OCI-LY7 (cell line): ENCODE results near the gene CRB1. TPM values are rescaled to one million over a fixed set of nuclear protein-coding genes. Genes with fewer than 3 reads are reported as not detected.

Source experiments
- BruUV-seq: library from RNA; stranded (reverse); fragments of 400-500 nt; replicated peaks from 2 replicates; lab custom pipeline; 2021; lab: Mats Ljungman, UMichigan
- CTCF ChIA-PET: fragments of 300-600 bp; sonication (Branson Sonifier 250); formaldehyde crosslinking; loops from one replicate; lab custom pipeline; 2022; ENCODE audit warnings: antibody characterized with exemption; ENCODE audit not compliant: unreplicated experiment; lab: Charles Lee
- POLR2A ChIA-PET: fragments of 300-600 bp; sonication (Branson Sonifier 250); formaldehyde crosslinking; loops from one replicate; lab custom pipeline; 2022; ENCODE audit warnings: antibody characterized with exemption; lab: Charles Lee
- DNase-seq: peaks from one replicate; pipeline ENCODE4 v3.0.0-alpha.2; 2015; ENCODE audit warnings: low spot score
- H2AFZ ChIP-seq: fragments of 200-600 bp; sonication (generic), shearing (Covaris generic); 2 replicates; pipeline ENCODE4 v1.6.1; 2014; ENCODE audit warnings: mild to moderate bottlenecking, antibody characterized with exemption, low read length, moderate library complexity
- H3K27ac ChIP-seq: fragments of 200-600 bp; sonication (generic); 2 replicates; pipeline ENCODE4 v1.5.1; 2014; ENCODE audit warnings: mixed run types, low read depth, mild to moderate bottlenecking, moderate library complexity, low read length, inconsistent platforms; ENCODE audit not compliant: poor library complexity, severe bottlenecking
- H3K36me3 ChIP-seq: fragments of 200-600 bp; sonication (generic); 2 replicates; pipeline ENCODE4 v1.6.1; 2014; ENCODE audit warnings: mild to moderate bottlenecking, antibody characterized with exemption, low read length, moderate library complexity, mixed read lengths; ENCODE audit not compliant: insufficient read depth
- H3K4me1 ChIP-seq: fragments of 200-600 bp; sonication (generic); 2 replicates; pipeline ENCODE4 v1.5.1; 2014; ENCODE audit warnings: mild to moderate bottlenecking, low read length; ENCODE audit not compliant: insufficient read depth, poor library complexity, severe bottlenecking
- H3K4me2 ChIP-seq: fragments of 200-600 bp; sonication (generic); 2 replicates; pipeline ENCODE4 v1.6.1; 2014; ENCODE audit warnings: mild to moderate bottlenecking, low read length
- H3K4me3 ChIP-seq: fragments of 200-600 bp; sonication (generic); 2 replicates; pipeline ENCODE4 v1.5.1; 2014; ENCODE audit warnings: mild to moderate bottlenecking, low read depth, low read length; ENCODE audit not compliant: poor library complexity, severe bottlenecking
- H3K79me2 ChIP-seq: fragments of 200-600 bp; sonication (generic); 2 replicates; pipeline ENCODE4 v1.6.1; 2016; ENCODE audit warnings: low read depth, mild to moderate bottlenecking, low read length, moderate library complexity, mixed read lengths; ENCODE audit not compliant: insufficient read depth
- H3K9me2 ChIP-seq: fragments of 200-600 bp; sonication (generic); 2 replicates; pipeline ENCODE4 v1.6.1; 2016; ENCODE audit warnings: mild to moderate bottlenecking, low read length, mixed read lengths; ENCODE audit not compliant: insufficient read depth
- H3K9me3 ChIP-seq: fragments of 200-600 bp; sonication (generic); 2 replicates; pipeline ENCODE4 v1.6.1; 2014; ENCODE audit warnings: mild to moderate bottlenecking, mixed run types, low read length, mixed read lengths
- H4K20me1 ChIP-seq: fragments of 200-600 bp; sonication (generic); 2 replicates; pipeline ENCODE4 v1.6.1; 2014; ENCODE audit warnings: mild to moderate bottlenecking, antibody characterized with exemption, low read length, moderate library complexity, mixed read lengths; ENCODE audit not compliant: insufficient read depth
- CTCF ChIP-seq: fragments of 200-600 bp; sonication (generic); conservative IDR thresholded peaks from 2 replicates; pipeline ENCODE4 v1.5.1; 2014; ENCODE audit warnings: mild to moderate bottlenecking, antibody characterized with exemption, low read length, moderate library complexity, mixed read lengths
- EZH2phosphoT487 ChIP-seq: fragments of 200-600 bp; sonication (generic); IDR thresholded peaks from 2 replicates; pipeline ENCODE4 v1.6.1; 2018; ENCODE audit warnings: low read depth, borderline replicate concordance, mild to moderate bottlenecking, mixed run types, antibody characterized with exemption, low read length, moderate library complexity, mixed read lengths
- intact Hi-C: fragments of 100-400 bp; cut with micrococcal nuclease; formaldehyde crosslinking; loops from one replicate; pipeline ENCODE4 v1.10.0; 2022; ENCODE audit not compliant: unreplicated experiment
- total RNA-seq, 2 experiments: library from RNA; depleted of rRNA in 1 of 2; stranded (reverse); fragments of >200 nt in 1 of 2; shearing (Covaris generic) in 1 of 2; gene quantifications; 2 replicates each; pipeline ENCODE4 v1.2.3, GENCODE V29; 2014 to 2022

Gene CRB1
- total RNA-seq, 2 experiments from 2014 or later, result 0.25 TPM; not detected in 1

- DNase-seq, result no peak
- ChIA-PET CTCF (no interaction called here), POLR2A (no interaction called here)
- Histone ChIP-seq H3K9me3 (no peaks in the 10 kb centered on the region), H3K79me2 (no peaks in the 10 kb centered on the region), H3K4me2 (no peak overlapping the region), H2AFZ (no peak overlapping the region), H3K4me3 (no peak overlapping the region), H3K27ac (no peak overlapping the region), H4K20me1 (no peaks in the 10 kb centered on the region), H3K4me1 (no peaks in the 10 kb centered on the region), H3K9me2 (no peaks in the 10 kb centered on the region), H3K36me3 (no peaks in the 10 kb centered on the region)
- no peak for TF ChIP-seq CTCF
- TF ChIP-seq EZH2phosphoT487, result no peak
- intact Hi-C loops, result no loop called here
- no TSS peak for BruUV-seq
Observed at GRCh38 chr1:197312163-197312562, 44.1 kb downstream of the CRB1 start.

GRCh38 chr1:197313713-197314112 lies 45.7 kb downstream of the CRB1 start:
- ChIA-PET POLR2A (no interaction called here), CTCF (no interaction called here)
- no peak overlapping the region for H2AFZ ChIP-seq
- H3K4me2 ChIP-seq, result no peak overlapping the region
- H4K20me1 ChIP-seq, result no peaks in the 10 kb centered on the region
- no peaks in the 10 kb centered on the region for H3K9me2 ChIP-seq
- H3K27ac ChIP-seq, result no peak overlapping the region
- H3K79me2 ChIP-seq, result no peaks in the 10 kb centered on the region
- no peaks in the 10 kb centered on the region for H3K9me3 ChIP-seq
- no peak for DNase-seq
- no peaks in the 10 kb centered on the region for H3K4me1 ChIP-seq
- H3K36me3 ChIP-seq, result no peaks in the 10 kb centered on the region
- intact Hi-C loops, result no loop called here
- TF ChIP-seq EZH2phosphoT487 (no peak), CTCF (no peak)
- no peak overlapping the region for H3K4me3 ChIP-seq
- no TSS peak for BruUV-seq

- POLR2A ChIA-PET, result interaction anchor here (0.8 to 0.9 kb wide), 2 partner anchors 9 to 135 kb away, joined by 4 read pairs; no protein-coding TSS in a partner anchor
- H4K20me1 ChIP-seq, result no peaks in the 10 kb centered on the region
- no peaks in the 10 kb centered on the region for H3K79me2 ChIP-seq
- H3K4me1 ChIP-seq, result no peaks in the 10 kb centered on the region
- H2AFZ ChIP-seq, result no peak overlapping the region
- TF ChIP-seq EZH2phosphoT487 (no peak), CTCF (no peak)
- H3K4me2 ChIP-seq, result no peak overlapping the region
- no peaks in the 10 kb centered on the region for H3K36me3 ChIP-seq
- intact Hi-C loops, result no loop called here
- no peaks in the 10 kb centered on the region for H3K9me3 ChIP-seq
- BruUV-seq, result no TSS peak
- CTCF ChIA-PET, result no interaction called here
- H3K9me2 ChIP-seq, result no peaks in the 10 kb centered on the region
- no peak overlapping the region for H3K27ac ChIP-seq
- no peak for DNase-seq
- no peak overlapping the region for H3K4me3 ChIP-seq
Observed at GRCh38 chr1:197314682-197315081, 46.6 kb downstream of the CRB1 start.
